IMR-90 (cell line): ENCODE measurements around the gene S100A8. TPM values are rescaled to one million over a fixed set of nuclear protein-coding genes. Genes with fewer than 3 reads are reported as not detected.

Experiments
- ATAC-seq: fragments of 200-7000 bp; cut with Tn5 transposase; 2 replicates; pipeline ENCODE4 v1.9.1; 2020; ENCODE audit warnings: low read depth, mild to moderate bottlenecking, moderate library complexity
- BruUV-seq: library from RNA; stranded (reverse); fragments of 400-500 nt; replicated peaks from 2 replicates; lab custom pipeline; 2021; lab: Mats Ljungman, UMichigan
- CTCF ChIA-PET: fragments of 300-600 bp; formaldehyde crosslinking; extraction: SDS; loops from one replicate; lab custom pipeline; 2021; ENCODE audit warnings: antibody characterized with exemption; lab: Yijun Ruan, JAX
- POLR2A ChIA-PET: fragments of 300-600 bp; sonication (Branson Sonifier 250); formaldehyde crosslinking; loops from one replicate; lab custom pipeline; 2022; ENCODE audit warnings: antibody characterized with exemption; ENCODE audit not compliant: unreplicated experiment; lab: Charles Lee
- DNase-seq: peaks from one replicate; pipeline ENCODE4 v3.0.0; 2013
- H2AFZ ChIP-seq: replicated peaks from 2 replicates; pipeline ENCODE3; 2013; ENCODE audit warnings: low read length, mild to moderate bottlenecking; ENCODE audit not compliant: poor library complexity
- H2AK5ac ChIP-seq: 2 replicates; pipeline ENCODE4 v1.6.1; 2013; ENCODE audit warnings: low read depth, low read length, inconsistent platforms
- H2AK9ac ChIP-seq: replicated peaks from 2 replicates; pipeline ENCODE3; 2013; ENCODE audit warnings: mild to moderate bottlenecking, low read depth, low read length, moderate library complexity; ENCODE audit not compliant: poor library complexity
- H2BK120ac ChIP-seq: 2 replicates; pipeline ENCODE4 v1.6.1; 2013; ENCODE audit warnings: low read depth, low read length, inconsistent platforms
- H2BK15ac ChIP-seq: 3 replicates; pipeline ENCODE4 v1.6.1; 2013; ENCODE audit warnings: low read depth, low read length, inconsistent platforms
- H2BK20ac ChIP-seq: 2 replicates; pipeline ENCODE4 v1.6.1; 2013; ENCODE audit warnings: low read depth, mild to moderate bottlenecking, inconsistent platforms, low read length, moderate library complexity
- H2BK5ac ChIP-seq: 2 replicates; pipeline ENCODE4 v1.6.1; 2013; ENCODE audit warnings: mild to moderate bottlenecking, low read depth, low read length, inconsistent platforms; ENCODE audit not compliant: poor library complexity, severe bottlenecking
- H3K14ac ChIP-seq: replicated peaks from 2 replicates; pipeline ENCODE4 v1.6.1; 2013; ENCODE audit warnings: low read depth, low read length, inconsistent platforms
- H3K18ac ChIP-seq: 2 replicates; pipeline ENCODE4 v1.6.1; 2013; ENCODE audit warnings: low read depth, low read length, control low read depth
- H3K23ac ChIP-seq: 2 replicates; pipeline ENCODE4 v1.6.1; 2013; ENCODE audit warnings: low read depth, low read length, inconsistent platforms
- H3K27ac ChIP-seq: 2 replicates; pipeline ENCODE4 v1.5.1; 2013; ENCODE audit warnings: mild to moderate bottlenecking, control low read depth, low read length; ENCODE audit not compliant: insufficient read depth
- H3K27me3 ChIP-seq: 2 replicates; pipeline ENCODE4 v1.6.1; 2013; ENCODE audit warnings: low read length; ENCODE audit not compliant: control insufficient read depth, insufficient read depth
- H3K36me3 ChIP-seq: 2 replicates; pipeline ENCODE4 v1.6.1; 2013; ENCODE audit warnings: low read length, mixed read lengths; ENCODE audit not compliant: control insufficient read depth, insufficient read depth
- H3K4ac ChIP-seq: 2 replicates; pipeline ENCODE4 v1.6.1; 2013; ENCODE audit warnings: low read depth, low read length, inconsistent platforms
- H3K4me1 ChIP-seq: 2 replicates; pipeline ENCODE4 v1.6.1; 2013; ENCODE audit warnings: low read length, mixed read lengths; ENCODE audit not compliant: control insufficient read depth, insufficient read depth
- H3K4me2 ChIP-seq: 2 replicates; pipeline ENCODE4 v1.6.1; 2013; ENCODE audit warnings: low read depth, mild to moderate bottlenecking, control low read depth, low read length, moderate library complexity
- H3K4me3 ChIP-seq: 2 replicates; pipeline ENCODE4 v1.5.1; 2013; ENCODE audit warnings: low read depth, mild to moderate bottlenecking, control low read depth, low read length, moderate library complexity; ENCODE audit not compliant: insufficient read depth
- H3K56ac ChIP-seq: 2 replicates; pipeline ENCODE4 v1.6.1; 2013; ENCODE audit warnings: low read length, inconsistent platforms; ENCODE audit not compliant: insufficient read depth; ENCODE audit errors: extremely low read depth
- H3K79me1 ChIP-seq, 2 experiments: 2 replicates each; pipeline ENCODE4 v1.6.1; 2013; ENCODE audit warnings: low read length in 2 of 2, inconsistent platforms in 1 of 2, low read depth in 1 of 2
- H3K9ac ChIP-seq: 2 replicates; pipeline ENCODE4 v1.6.1; 2013; ENCODE audit warnings: low read depth, low read length, control low read depth
- H3K9me1 ChIP-seq: 2 replicates; pipeline ENCODE4 v1.6.1; 2013; ENCODE audit warnings: low read length, inconsistent platforms; ENCODE audit not compliant: insufficient read depth
- H3K9me3 ChIP-seq: 2 replicates; pipeline ENCODE4 v1.6.1; 2013; ENCODE audit warnings: low read length; ENCODE audit not compliant: control insufficient read depth, insufficient read depth
- H4K20me1 ChIP-seq: 2 replicates; pipeline ENCODE4 v1.6.1; 2013; ENCODE audit warnings: low read length, inconsistent platforms; ENCODE audit not compliant: insufficient read depth
- H4K5ac ChIP-seq: 2 replicates; pipeline ENCODE4 v1.6.1; 2013; ENCODE audit warnings: mild to moderate bottlenecking, low read depth, low read length, control low read depth
- H4K8ac ChIP-seq, 2 experiments: 2 replicates each; pipeline ENCODE4 v1.6.1; 2013; ENCODE audit warnings: low read depth in 2 of 2, low read length in 2 of 2, control low read depth in 1 of 2, inconsistent platforms in 1 of 2
- H4K91ac ChIP-seq: 2 replicates; pipeline ENCODE4 v1.6.1; 2013; ENCODE audit warnings: low read depth, low read length, inconsistent platforms; ENCODE audit not compliant: insufficient read depth
- BHLHE40 ChIP-seq: fragments of 150-350 bp; IDR thresholded peaks from 2 replicates; pipeline ENCODE4 v1.6.1; 2016; ENCODE audit warnings: mild to moderate bottlenecking, low read depth, low read length
- CEBPB ChIP-seq: IDR thresholded peaks from 2 replicates; pipeline ENCODE4 v1.6.1; 2012; ENCODE audit warnings: low read depth, low read length, improper control_type of control experiment
- CHD1 ChIP-seq: IDR thresholded peaks from 2 replicates; pipeline ENCODE4 v1.6.1; 2012; ENCODE audit warnings: low read depth, low read length, improper control_type of control experiment
- FOS ChIP-seq: fragments of 150-350 bp; IDR thresholded peaks from 2 replicates; pipeline ENCODE4 v1.6.1; 2016; ENCODE audit warnings: low read depth, low read length
- MAFK ChIP-seq: IDR thresholded peaks from 2 replicates; pipeline ENCODE4 v1.6.1; 2012; ENCODE audit warnings: low read depth, low read length, improper control_type of control experiment
- MAZ ChIP-seq: IDR thresholded peaks from 2 replicates; pipeline ENCODE4 v1.6.1; 2012; ENCODE audit warnings: low read depth, mild to moderate bottlenecking, low read length, improper control_type of control experiment, moderate library complexity, borderline replicate concordance
- MXI1 ChIP-seq: IDR thresholded peaks from 2 replicates; pipeline ENCODE4 v1.6.1; 2012; ENCODE audit warnings: low read depth, mild to moderate bottlenecking, low read length, moderate library complexity, borderline replicate concordance
- NFE2L2 ChIP-seq: fragments of 150-350 bp; IDR thresholded peaks from 2 replicates; pipeline ENCODE4 v1.6.1; 2016; ENCODE audit warnings: low read depth, mild to moderate bottlenecking, low read length
- POLR2A ChIP-seq: IDR thresholded peaks from 2 replicates; pipeline ENCODE4 v1.6.1; 2012; ENCODE audit warnings: mild to moderate bottlenecking, low read depth, low read length
- RAD21 ChIP-seq: IDR thresholded peaks from 2 replicates; pipeline ENCODE4 v1.6.1; 2012; ENCODE audit warnings: low read length, improper control_type of control experiment
- RCOR1 ChIP-seq: IDR thresholded peaks from 2 replicates; pipeline ENCODE4 v1.6.1; 2012; ENCODE audit warnings: mild to moderate bottlenecking, low read length, improper control_type of control experiment; ENCODE audit not compliant: insufficient replicate concordance
- RFX5 ChIP-seq: IDR thresholded peaks from 2 replicates; pipeline ENCODE4 v1.8.0; 2012; ENCODE audit warnings: low read depth, mild to moderate bottlenecking, low read length, moderate library complexity
- SMC3 ChIP-seq: fragments of 150-350 bp; IDR thresholded peaks from 2 replicates; pipeline ENCODE4 v1.6.1; 2016; ENCODE audit warnings: low read depth, mild to moderate bottlenecking, antibody characterized with exemption, low read length, moderate library complexity
- WGBS, 2 experiments: methylation state at CpG; one replicate each; pipeline versions ENCODE4 v1.1.5 to v1.1.7; 2013; ENCODE audit warnings: missing lambda C conversion rate in 2 of 2; ENCODE audit not compliant: insufficient read length in 1 of 2; ENCODE audit errors: extremely low coverage in 2 of 2; 5-methylcytosine and 5-hydroxymethylcytosine counted together
- dilution Hi-C: fragments of 300-500 bp; cut with HindIII; formaldehyde crosslinking; loops from one replicate; pipeline ENCODE4 v1.14.3; 2018; ENCODE audit warnings: low sequenced_read_pairs; ENCODE audit not compliant: unreplicated experiment
- in situ Hi-C: fragments of 300-500 bp; cut with MboI; formaldehyde crosslinking; loops from 3 replicates; pipeline ENCODE4 v1.14.3; 2019; ENCODE audit warnings: low sequenced_read_pairs, inconsistent platforms, mixed read lengths
- intact Hi-C: fragments of 100-400 bp; cut with micrococcal nuclease; formaldehyde crosslinking; loops from 2 replicates; pipeline ENCODE4 v1.10.0; 2022
- polyA plus RNA-seq, 3 experiments: library from polyadenylated mRNA; depleted of rRNA; stranded (reverse); fragments of >200 nt; gene quantifications; 2 replicates each; pipeline ENCODE4 v1.2.3, GENCODE V29; 2012; ENCODE audit warnings: low replicate concordance in 1 of 3
- total RNA-seq: library from RNA; depleted of rRNA; stranded (reverse); fragments of >200 nt; gene quantifications from 2 replicates; pipeline ENCODE4 v1.2.3, GENCODE V29; 2012
- TF ChIP-seq, protein P1 (sequence below): fragments of 150-350 bp; IDR thresholded peaks from 2 replicates; pipeline ENCODE4 v1.6.1; 2017; ENCODE audit warnings: mild to moderate bottlenecking, antibody characterized with exemption, low read length, low read depth
- TF ChIP-seq, protein P2 (sequence below): fragments of 150-350 bp; IDR thresholded peaks from 2 replicates; pipeline ENCODE4 v1.6.1; 2016; ENCODE audit warnings: low read depth, mild to moderate bottlenecking, low read length, moderate library complexity, borderline replicate concordance

The S100A8 gene
- total and polyA plus RNA-seq, 2 of the 4 experiments (the other 2 are of a cell fraction) = not detected

DNA sequence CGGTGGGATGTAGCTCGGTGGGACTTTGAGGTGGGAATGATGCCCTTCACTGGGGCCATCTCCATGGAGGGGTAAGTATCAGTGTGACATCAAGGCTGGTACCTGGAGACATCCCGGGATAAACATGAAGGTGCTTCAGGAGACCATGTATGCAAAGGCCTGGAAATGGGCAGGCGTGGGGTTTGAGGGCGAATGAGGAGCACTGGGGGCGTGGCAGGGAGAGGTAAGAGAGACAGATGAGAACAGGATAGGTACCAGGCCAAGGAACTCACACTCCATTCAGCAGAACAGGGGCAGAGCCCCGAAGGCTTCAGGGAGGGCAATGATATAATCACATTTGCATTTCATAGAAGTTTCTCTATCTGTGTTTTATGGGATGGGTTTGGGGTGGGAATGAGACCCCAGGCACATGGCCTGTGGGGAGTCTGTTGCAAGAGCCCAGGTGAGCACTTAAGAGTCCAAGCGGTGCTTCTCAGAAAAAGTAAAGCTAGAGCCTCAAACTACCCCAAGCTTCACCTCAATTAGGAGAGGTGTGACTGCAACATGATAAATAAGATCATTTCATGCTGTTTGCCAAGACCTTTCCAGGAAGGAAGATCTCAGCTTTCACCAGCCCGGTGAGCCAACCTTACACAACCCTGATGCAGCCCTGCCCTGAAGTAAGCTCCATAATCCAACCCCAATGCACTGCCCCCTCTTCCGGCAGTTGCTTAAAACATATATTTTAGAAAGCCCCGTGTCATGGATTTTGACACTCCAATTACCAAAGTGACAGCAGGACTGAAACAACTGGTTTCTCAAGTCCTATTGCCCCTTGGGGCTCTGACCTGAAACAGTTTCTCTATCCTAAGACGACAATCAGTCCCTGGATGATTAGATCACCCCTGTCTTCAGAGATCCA lies 25.9 kb downstream of the S100A8 start:
- H3K4me1 ChIP-seq = no peaks in the 10 kb centered on the region
- H4K20me1 ChIP-seq = no peaks in the 10 kb centered on the region
- in situ Hi-C loops (no loop called here), intact Hi-C loops (no loop called here), dilution Hi-C loops (no loop called here)
- no peak overlapping the region for H2BK15ac ChIP-seq
- no peak overlapping the region for H3K14ac ChIP-seq
- H4K91ac ChIP-seq = no peak overlapping the region
- no peak overlapping the region for H3K9ac ChIP-seq
- no peaks in the 10 kb centered on the region for H3K79me1 ChIP-seq
- no peak overlapping the region for H3K23ac ChIP-seq
- no peak overlapping the region for H4K5ac ChIP-seq
- H2AFZ ChIP-seq = no peak overlapping the region
- H2AK9ac ChIP-seq = no peak overlapping the region
- no peak overlapping the region for H3K4me3 ChIP-seq
- CTCF ChIA-PET = no interaction called here
- no peaks in the 10 kb centered on the region for H3K9me1 ChIP-seq
- no peak overlapping the region for H2BK120ac ChIP-seq
- no peak overlapping the region for H2AK5ac ChIP-seq
- H3K18ac ChIP-seq = no peak overlapping the region
- ATAC-seq (no peak), DNase-seq (no peak)
- no peak overlapping the region for H3K56ac ChIP-seq
- no peaks in the 10 kb centered on the region for H3K36me3 ChIP-seq
- no TSS peak for BruUV-seq
- WGBS, 2 experiments = 50% methylated on average over 4 of the region's 12 CpGs; no CpG with 5 or more reads in 1 of the 2 experiments
- H3K4ac ChIP-seq = no peak overlapping the region
- H2BK20ac ChIP-seq = no peak overlapping the region
- no peaks in the 10 kb centered on the region for H3K9me3 ChIP-seq
- no peak overlapping the region for H2BK5ac ChIP-seq
- no peak overlapping the region for H4K8ac ChIP-seq
- peaks cover 6% of the 10 kb centered on the region for H3K27me3 ChIP-seq
- no peak overlapping the region for H3K4me2 ChIP-seq
- POLR2A ChIA-PET = no interaction called here
- no peak overlapping the region for H3K27ac ChIP-seq
- TF ChIP-seq FOS = no peak
- no peak for TF ChIP-seq MXI1
- no peak for TF ChIP-seq MAFK
- TF ChIP-seq RAD21 = no peak
- TF ChIP-seq, protein P1, sequence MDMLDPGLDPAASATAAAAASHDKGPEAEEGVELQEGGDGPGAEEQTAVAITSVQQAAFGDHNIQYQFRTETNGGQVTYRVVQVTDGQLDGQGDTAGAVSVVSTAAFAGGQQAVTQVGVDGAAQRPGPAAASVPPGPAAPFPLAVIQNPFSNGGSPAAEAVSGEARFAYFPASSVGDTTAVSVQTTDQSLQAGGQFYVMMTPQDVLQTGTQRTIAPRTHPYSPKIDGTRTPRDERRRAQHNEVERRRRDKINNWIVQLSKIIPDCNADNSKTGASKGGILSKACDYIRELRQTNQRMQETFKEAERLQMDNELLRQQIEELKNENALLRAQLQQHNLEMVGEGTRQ = no peak
- no peak for TF ChIP-seq CHD1
- TF ChIP-seq NFE2L2 = no peak
- no peak for TF ChIP-seq POLR2A
- no peak for TF ChIP-seq MAZ
- TF ChIP-seq, protein P2, sequence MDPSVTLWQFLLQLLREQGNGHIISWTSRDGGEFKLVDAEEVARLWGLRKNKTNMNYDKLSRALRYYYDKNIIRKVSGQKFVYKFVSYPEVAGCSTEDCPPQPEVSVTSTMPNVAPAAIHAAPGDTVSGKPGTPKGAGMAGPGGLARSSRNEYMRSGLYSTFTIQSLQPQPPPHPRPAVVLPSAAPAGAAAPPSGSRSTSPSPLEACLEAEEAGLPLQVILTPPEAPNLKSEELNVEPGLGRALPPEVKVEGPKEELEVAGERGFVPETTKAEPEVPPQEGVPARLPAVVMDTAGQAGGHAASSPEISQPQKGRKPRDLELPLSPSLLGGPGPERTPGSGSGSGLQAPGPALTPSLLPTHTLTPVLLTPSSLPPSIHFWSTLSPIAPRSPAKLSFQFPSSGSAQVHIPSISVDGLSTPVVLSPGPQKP = no peak
- no peak for TF ChIP-seq CEBPB
- no peak for TF ChIP-seq SMC3
- no peak for TF ChIP-seq BHLHE40
- TF ChIP-seq RFX5 = no peak
- no peak for TF ChIP-seq RCOR1
